Endothelial cell of umbilical vein (primary cell): ENCODE results near the gene PNKP. TPM values are rescaled to one million over a fixed set of nuclear protein-coding genes. Genes with fewer than 3 reads are reported as not detected.

ENCODE experiments used
- BruUV-seq: library from RNA; stranded (reverse); fragments of 400-500 nt; replicated peaks from 2 replicates; lab custom pipeline; 2021; lab: Mats Ljungman, UMichigan
- CTCF ChIA-PET: fragments of 300-600, 350-600 bp; sonication (Branson Sonifier 250); formaldehyde crosslinking; loops from one replicate; lab custom pipeline; 2021; ENCODE audit warnings: antibody characterized with exemption, inconsistent platforms; lab: Charles Lee
- POLR2A ChIA-PET: fragments of 300-600, 350-600 bp; sonication (Branson Sonifier 250); formaldehyde crosslinking; loops from one replicate; lab custom pipeline; 2021; ENCODE audit warnings: antibody characterized with exemption, inconsistent platforms; lab: Charles Lee
- DNase-seq: peaks from one replicate; pipeline ENCODE4 v3.0.0-alpha.2; 2011; ENCODE audit warnings: low read depth, low spot score
- FAIRE-seq: peaks from 2 replicates; lab custom pipeline; 2011; peaks lifted over from hg19 to GRCh38; lab: Jason Lieb, UNC
- H2AFZ ChIP-seq: 2 replicates; pipeline ENCODE4 v1.6.0; 2012; ENCODE audit warnings: low read depth, low read length, control low read depth, inconsistent platforms
- H3K27ac ChIP-seq: 2 replicates; pipeline ENCODE4 v1.5.1; 2011; ENCODE audit warnings: low read depth, mild to moderate bottlenecking, control low read depth, low read length, moderate library complexity; ENCODE audit not compliant: insufficient read depth
- H3K27me3 ChIP-seq, 2 experiments: 2 replicates each; pipeline versions ENCODE4 v1.6.0 to v1.6.1; 2011; ENCODE audit warnings: low read length in 2 of 2, mixed read lengths in 1 of 2; ENCODE audit not compliant: control insufficient read depth in 2 of 2, insufficient read depth in 2 of 2
- H3K36me3 ChIP-seq, 2 experiments: 2 replicates in 1 of 2; 3 replicates in 1 of 2; pipeline ENCODE4 v1.5.1; 2011; ENCODE audit warnings: low read length in 2 of 2, mild to moderate bottlenecking in 1 of 2, moderate library complexity in 1 of 2; ENCODE audit not compliant: control insufficient read depth in 2 of 2, insufficient read depth in 2 of 2; ENCODE audit errors: extremely low read depth in 1 of 2
- H3K4me1 ChIP-seq: 3 replicates; pipeline ENCODE4 v1.5.1; 2011; ENCODE audit warnings: mild to moderate bottlenecking, low read length; ENCODE audit not compliant: control insufficient read depth, insufficient read depth; ENCODE audit errors: extremely low read depth
- H3K4me2 ChIP-seq: 2 replicates; pipeline ENCODE4 v1.6.1; 2011; ENCODE audit warnings: low read length, control low read depth, mixed read lengths; ENCODE audit not compliant: insufficient read depth
- H3K4me3 ChIP-seq, 3 experiments: fragments of 200-600 bp in 1 of 3; sonication (generic), shearing (Covaris generic) in 1 of 3; replicated peaks in 1 of 3; 2 replicates each; pipeline ENCODE4 v1.5.1; 2011 to 2016; ENCODE audit warnings: control low read depth in 3 of 3, low read length in 3 of 3, mild to moderate bottlenecking in 2 of 3, inconsistent platforms in 1 of 3, low read depth in 1 of 3, moderate library complexity in 1 of 3; ENCODE audit not compliant: insufficient read depth in 1 of 3
- H3K79me2 ChIP-seq: 2 replicates; pipeline ENCODE4 v1.6.0; 2012; ENCODE audit warnings: low read length, inconsistent platforms; ENCODE audit not compliant: control insufficient read depth, insufficient read depth
- H3K9ac ChIP-seq: replicated peaks from 2 replicates; pipeline ENCODE3; 2011; ENCODE audit warnings: low read length, control low read depth; ENCODE audit not compliant: insufficient read depth; ENCODE audit errors: extremely low read depth
- H3K9me1 ChIP-seq: replicated peaks from 3 replicates; pipeline ENCODE4 v1.6.0; 2011; ENCODE audit warnings: mild to moderate bottlenecking, low read length; ENCODE audit not compliant: control insufficient read depth, insufficient read depth; ENCODE audit errors: extremely low read depth
- H3K9me3 ChIP-seq: replicated peaks from 2 replicates; pipeline ENCODE4 v1.5.1; 2012; ENCODE audit warnings: low read length, inconsistent platforms; ENCODE audit not compliant: control insufficient read depth, insufficient read depth
- H4K20me1 ChIP-seq: replicated peaks from 2 replicates; pipeline ENCODE3; 2011; ENCODE audit warnings: mild to moderate bottlenecking, low read length; ENCODE audit not compliant: control insufficient read depth, insufficient read depth; ENCODE audit errors: extremely low read depth
- CTCF ChIP-seq, 2 donors: IDR thresholded peaks; 1 replicate in 1 of 2; 2 replicates in 1 of 2; pipeline ENCODE4 v1.5.1; 2011; ENCODE audit warnings: low read length in 2 of 2, mild to moderate bottlenecking in 2 of 2, moderate library complexity in 2 of 2, control low read depth in 1 of 2, inconsistent platforms in 1 of 2, low read depth in 1 of 2; ENCODE audit not compliant: insufficient read depth in 1 of 2; ENCODE audit errors: extremely low read depth in 1 of 2
- EZH2 ChIP-seq: IDR thresholded peaks from 2 replicates; pipeline ENCODE4 v1.6.1; 2012; ENCODE audit warnings: borderline replicate concordance, low read depth, mild to moderate bottlenecking, moderate library complexity, low read length, inconsistent platforms; ENCODE audit not compliant: severe bottlenecking
- FOS ChIP-seq: IDR thresholded peaks from 2 replicates; pipeline ENCODE4 v1.6.1; 2011; ENCODE audit warnings: mild to moderate bottlenecking, low read length, moderate library complexity, borderline replicate concordance; ENCODE audit not compliant: insufficient read depth
- JUN ChIP-seq: IDR thresholded peaks from 2 replicates; pipeline ENCODE4 v1.6.1; 2011; ENCODE audit warnings: borderline replicate concordance, low read depth; ENCODE audit not compliant: insufficient read length, insufficient read depth
- MAX ChIP-seq: IDR thresholded peaks from 2 replicates; pipeline ENCODE4 v1.6.1; 2011; ENCODE audit not compliant: insufficient read depth, insufficient read length
- MYC ChIP-seq: IDR thresholded peaks from one replicate; pipeline ENCODE4 v1.6.1; 2011; ENCODE audit warnings: mild to moderate bottlenecking, low read depth, low read length
- POLR2A ChIP-seq: IDR thresholded peaks from 2 replicates; pipeline ENCODE4 v1.6.1; 2012; ENCODE audit warnings: low read depth, mild to moderate bottlenecking, control low read depth, low read length
- POLR2AphosphoS5 ChIP-seq: IDR thresholded peaks from 2 replicates; pipeline ENCODE4 v1.6.1; 2012; ENCODE audit warnings: low read depth, mild to moderate bottlenecking, control low read depth, low read length, moderate library complexity; ENCODE audit not compliant: insufficient read depth
- dilution Hi-C: fragments of 300-500 bp; cut with MboI; formaldehyde crosslinking; loops from one replicate; pipeline ENCODE4 v1.15.0; 2019; ENCODE audit warnings: low sequenced_read_pairs; ENCODE audit not compliant: extremely low pct_ligation_motif_present
- intact Hi-C: fragments of 100-400 bp; cut with micrococcal nuclease; formaldehyde crosslinking; loops from one replicate; pipeline ENCODE4 v1.10.0; 2022
- polyA plus RNA-seq, 4 experiments: library from polyadenylated mRNA; depleted of rRNA in 3 of 4; stranded (reverse) in 3 of 4; unstranded in 1 of 4; fragments of >200 nt; gene quantifications; 2 replicates each; pipeline versions ENCODE4 v1.2.1 to v1.2.3, GENCODE V29; 2011 to 2012; ENCODE audit warnings: missing spikeins in 1 of 4
- total RNA-seq: library from RNA; stranded (reverse); gene quantifications from 2 replicates; pipeline ENCODE4 v1.2.3, GENCODE V29; 2021

Gene PNKP
- total and polyA plus RNA-seq, 2 donors (not counting 3 experiments of a cell fraction or from before 2014, with no cell fraction given): 39.4 to 112 TPM

DNA sequence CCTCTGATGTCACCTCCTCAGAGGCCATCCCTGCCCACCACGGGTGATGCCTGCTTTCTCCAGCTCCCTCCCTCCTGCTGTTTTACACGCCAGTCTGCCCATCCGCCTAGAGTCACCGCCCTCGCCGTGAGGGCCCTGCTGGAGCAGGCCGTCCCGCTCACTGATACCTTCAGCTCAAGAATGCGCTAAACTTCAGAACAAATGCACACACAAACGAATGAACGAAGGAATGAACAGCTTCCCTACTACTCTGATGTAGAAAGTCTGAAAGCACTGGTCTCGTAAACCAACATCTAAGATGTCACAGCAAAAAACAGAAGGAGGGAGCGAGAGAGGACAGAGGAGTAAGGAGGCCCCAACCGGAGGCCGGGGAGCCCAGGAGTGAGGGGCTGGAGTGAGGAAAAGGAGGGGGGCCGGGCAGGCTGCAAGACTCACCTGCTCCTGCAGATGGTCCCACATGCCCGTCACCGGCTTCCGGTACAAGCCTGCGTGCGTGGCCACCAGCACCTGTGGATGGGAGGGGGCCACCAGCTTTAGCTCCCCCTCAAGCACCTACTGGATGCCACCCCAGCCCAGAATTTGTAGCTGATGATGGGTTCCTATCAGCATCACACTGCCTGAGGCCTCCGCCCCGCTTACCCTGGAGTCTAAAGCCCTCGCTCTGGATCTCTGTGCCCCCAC, 4.0 kb downstream of the PNKP start:
- TF ChIP-seq JUN: no peak
- no peak for TF ChIP-seq FOS
- TF ChIP-seq CTCF (IDR thresholded peaks at IDR 0.05; ENCODE audit: extremely low read depth in 1 of 2, insufficient read depth in 1 of 2, low read depth in 1 of 2, low read length in 2 of 2): no peak
- no peak for TF ChIP-seq EZH2
- no peak for TF ChIP-seq POLR2A
- TF ChIP-seq MYC: no peak
- no peak for TF ChIP-seq MAX
- no peak for TF ChIP-seq POLR2AphosphoS5
- Histone ChIP-seq H3K4me1 (peaks cover 25% of the 10 kb centered on the region), H3K27me3 (no peaks in the 10 kb centered on the region), H3K79me2 (peaks cover 26% of the 10 kb centered on the region), H3K9ac (no peak overlapping the region), H3K9me3 (no peaks in the 10 kb centered on the region), H3K27ac (no peak overlapping the region), H3K4me2 (no peak overlapping the region), H3K9me1 (no peaks in the 10 kb centered on the region), H2AFZ (no peak overlapping the region), H3K4me3 (no peak overlapping the region), H4K20me1 (no peaks in the 10 kb centered on the region), H3K36me3 (peaks cover 13 to 38% of the 10 kb centered on the region in 2 experiments)
- BruUV-seq: no TSS peak
- ChIA-PET POLR2A (no interaction called here), CTCF (no interaction called here)
- DNase-seq: no peak
- no peak for FAIRE-seq
- intact Hi-C loops: no loop called here
- dilution Hi-C loops: no loop called here
